Thyroid gland (tissue), 4 donors: ENCODE data around the gene CNTN1.

ENCODE experiments used
- CTCF ChIP-seq, 6 experiments: fragments of 200-600 bp in 3 of 6; fragments of 450-650 bp in 3 of 6; sonication (generic) in 3 of 6; IDR thresholded peaks; one replicate each; pipeline ENCODE4 v1.5.1; 2016 to 2019; ENCODE audit warnings: antibody characterized with exemption in 6 of 6, mild to moderate bottlenecking in 2 of 6, inconsistent platforms in 1 of 6, moderate library complexity in 1 of 6
- POLR2A ChIP-seq, 2 donors: fragments of 450-650 bp; IDR thresholded peaks; one replicate each; pipeline ENCODE4 v1.6.1; 2017; ENCODE audit warnings: antibody characterized with exemption in 2 of 2, mild to moderate bottlenecking in 2 of 2, moderate library complexity in 1 of 2

GRCh38 chr12:41018010-41018409 is 325.8 kb downstream of the CNTN1 start:
- TF ChIP-seq CTCF (IDR thresholded peaks at IDR 0.05) (no peak), POLR2A (IDR thresholded peaks at IDR 0.05) (no peak)
